Femur (tissue), 1 donor: Measurements from ENCODE around the gene TMEM263.

Source experiments
- DNase-seq: peaks from one replicate; pipeline ENCODE4 v3.0.0-alpha.2; 2017

Gene TMEM263

GRCh38 chr12:106950591-106950990 lies 5.1 kb upstream of the TMEM263 start:
- no peak for DNase-seq

- DNase-seq, result no peak
Observed at GRCh38 chr12:106953352-106954250, 2.1 kb upstream of the TMEM263 start.

GRCh38 chr12:106954462-106955376 lies 988 bp upstream of the TMEM263 start:
- peak; percentile 71 for DNase-seq

- peak; percentile 88 for DNase-seq
Observed at GRCh38 chr12:106956048-106956578, 406 bp downstream of the TMEM263 start.

- no peak for DNase-seq
Observed at GRCh38 chr12:106957583-106957982, 1.9 kb downstream of the TMEM263 start.

GRCh38 chr12:106960443-106960842 lies 4.7 kb downstream of the TMEM263 start:
- no peak for DNase-seq

- no peak for DNase-seq
Observed at GRCh38 chr12:106962286-106962685, 6.6 kb downstream of the TMEM263 start.

GRCh38 chr12:106964526-106964925 lies 8.8 kb downstream of the TMEM263 start:
- no peak for DNase-seq

GRCh38 chr12:106971065-106971464 lies 15.4 kb downstream of the TMEM263 start:
- DNase-seq, result no peak

- no peak for DNase-seq
Observed at GRCh38 chr12:106973545-106973944, 17.8 kb downstream of the TMEM263 start.

- no peak for DNase-seq
Observed at GRCh38 chr12:106974511-106974910, 18.8 kb downstream of the TMEM263 start.

- DNase-seq, result no peak
Observed at GRCh38 chr12:106975098-106975497, 19.4 kb downstream of the TMEM263 start.

- no peak for DNase-seq
Observed at GRCh38 chr12:106975993-106976658, 20.4 kb downstream of the TMEM263 start.

GRCh38 chr12:106976668-106977067 lies 21.0 kb downstream of the TMEM263 start:
- no peak for DNase-seq

- peak; percentile 65 for DNase-seq
Observed at GRCh38 chr12:106978035-106978800, 22.5 kb downstream of the TMEM263 start.

GRCh38 chr12:106980944-106981343 lies 25.2 kb downstream of the TMEM263 start:
- DNase-seq, result peak; percentile 41

- no peak for DNase-seq
Observed at GRCh38 chr12:106981788-106982187, 26.1 kb downstream of the TMEM263 start.

GRCh38 chr12:106982229-106982628 lies 26.5 kb downstream of the TMEM263 start:
- no peak for DNase-seq

- DNase-seq, result no peak
Observed at GRCh38 chr12:106984588-106985137, 29.0 kb downstream of the TMEM263 start.

GRCh38 chr12:106985479-106985878 lies 29.8 kb downstream of the TMEM263 start:
- DNase-seq, result no peak

GRCh38 chr12:106986135-106986534 lies 30.4 kb downstream of the TMEM263 start:
- no peak for DNase-seq
